Measurements from ENCODE around the gene DHCR7.

DHCR7 gene

DNA sequence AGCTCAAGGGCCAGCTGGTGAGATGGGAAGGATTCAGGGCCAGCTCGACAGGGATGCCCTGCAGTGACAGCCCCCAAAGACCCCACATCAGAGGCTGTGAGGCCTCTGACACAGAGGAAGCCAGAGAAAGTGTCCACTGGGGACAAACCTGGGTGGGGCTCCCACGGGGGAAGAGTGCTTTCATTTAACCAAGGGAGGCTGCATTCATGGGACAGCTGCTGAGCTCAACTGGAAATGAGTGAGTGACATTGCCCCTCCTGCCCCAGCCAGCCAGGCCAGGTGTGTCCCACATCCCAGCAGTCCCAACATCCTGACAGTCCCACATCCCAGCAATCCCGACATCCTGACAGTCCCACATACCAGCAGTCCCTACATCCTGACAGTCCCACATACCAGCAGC lies 61.0 kb downstream of the DHCR7 start:
- DNase-seq (ENCODE audit: low read depth in 3 of 3, low spot score in 1 of 3), result no peak

DNA sequence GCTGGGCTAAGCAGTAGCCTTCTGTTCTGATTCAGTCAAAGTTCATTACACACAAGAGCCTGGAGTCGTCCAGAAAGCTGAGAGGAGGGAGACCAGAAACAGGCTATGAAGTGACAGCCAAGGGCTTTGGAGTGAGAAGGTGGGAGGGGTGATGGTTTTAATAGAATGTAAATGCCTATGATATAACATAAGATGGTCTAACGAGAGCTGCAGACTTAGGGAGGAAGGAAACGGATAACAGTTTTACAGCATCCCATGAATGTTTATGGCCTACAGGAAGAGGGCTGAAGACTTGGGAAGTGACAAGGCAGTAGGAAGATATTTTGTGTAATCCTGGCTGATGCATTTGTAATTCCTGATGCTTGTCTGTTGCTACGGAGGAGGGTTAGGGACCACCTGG lies 62.0 kb downstream of the DHCR7 start:
- no peak for DNase-seq (ENCODE audit: low read depth in 3 of 3, low spot score in 1 of 3)

DNA sequence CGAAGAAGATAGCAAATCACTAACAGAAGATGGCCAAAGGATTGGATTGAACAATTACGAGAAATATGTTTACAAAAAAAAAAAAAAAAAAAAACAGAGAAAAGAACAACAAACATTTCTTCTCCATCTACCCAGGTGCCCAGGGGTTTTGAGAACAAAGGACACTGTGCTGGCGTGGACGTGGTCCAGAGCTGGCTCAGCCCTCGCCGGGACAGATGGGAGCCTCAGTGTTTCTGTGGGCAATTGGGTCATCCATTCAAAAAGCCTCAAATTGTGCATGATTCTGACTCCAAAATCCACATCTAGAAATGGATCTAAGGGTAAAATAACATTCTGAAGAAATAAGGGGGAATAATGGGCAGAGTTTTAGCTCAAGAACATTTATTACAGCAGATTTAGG lies 63.1 kb downstream of the DHCR7 start:
- DNase-seq (ENCODE audit: low read depth in 3 of 3, low spot score in 1 of 3), result no peak

DNA sequence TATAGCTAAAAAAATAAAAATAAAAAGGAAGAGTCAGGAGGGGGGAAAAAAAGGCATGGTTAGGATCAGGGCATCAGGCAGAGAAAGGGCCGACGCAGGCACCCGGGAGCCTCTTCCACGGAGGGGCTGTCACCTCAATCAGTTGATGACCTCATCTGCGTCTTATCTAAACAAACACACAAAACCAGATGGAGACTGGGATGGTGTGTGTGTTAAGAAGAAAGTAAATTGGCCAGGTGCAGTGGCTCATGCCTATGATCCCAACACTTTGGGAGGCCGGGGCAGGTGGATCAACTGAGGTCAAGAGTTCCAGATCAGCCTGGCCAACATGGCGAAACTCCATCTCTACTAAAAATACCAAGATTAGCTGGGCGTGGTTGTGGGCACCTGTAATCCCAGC lies 63.6 kb downstream of the DHCR7 start:
- DNase-seq (ENCODE audit: low read depth in 3 of 3, low spot score in 1 of 3), result no peak
